Gastroesophageal sphincter (tissue), 4 donors: ENCODE results near the gene RAD52. TPM values are rescaled to one million over a fixed set of nuclear protein-coding genes. Genes with fewer than 3 reads are reported as not detected.

Experiments
- ATAC-seq: fragments of 150-250 bp; one replicate; pipeline ENCODE4 v1.9.1; 2016; ENCODE audit warnings: mild to moderate bottlenecking, moderate library complexity
- H3K27ac ChIP-seq, 4 donors: fragments of 200-600 bp; sonication (generic) in 3 of 4; 1 replicate in 3 of 4; 2 replicates in 1 of 4; pipeline ENCODE4 v1.5.1; 2016 to 2019
- H3K27me3 ChIP-seq: fragments of 200-600 bp; sonication (generic); one replicate; pipeline ENCODE4 v1.5.1; 2019
- H3K36me3 ChIP-seq, 2 donors: fragments of 200-600 bp; sonication (generic); one replicate each; pipeline ENCODE4 v1.5.1; 2019; ENCODE audit warnings: control low read depth in 1 of 2
- H3K4me1 ChIP-seq, 3 donors: fragments of 200-600 bp; sonication (generic); 1 replicate in 2 of 3; 2 replicates in 1 of 3; pipeline ENCODE4 v1.5.1; 2016 to 2019; ENCODE audit warnings: control low read depth in 2 of 3
- H3K4me3 ChIP-seq, 2 donors: fragments of 200-600 bp; sonication (generic); one replicate each; pipeline ENCODE4 v1.5.1; 2019; ENCODE audit warnings: mild to moderate bottlenecking in 1 of 2, moderate library complexity in 1 of 2
- H3K9me3 ChIP-seq, 3 donors: fragments of 200-600 bp; sonication (generic); one replicate each; pipeline ENCODE4 v1.5.1; 2017 to 2019; ENCODE audit warnings: control low read depth in 2 of 3
- EP300 ChIP-seq: sonication (generic); formaldehyde crosslinking; IDR thresholded peaks from one replicate; pipeline ENCODE4 v1.6.1; 2017; ENCODE audit warnings: antibody characterized with exemption, mild to moderate bottlenecking
- POLR2A ChIP-seq, 2 donors: fragments of 450-650 bp; IDR thresholded peaks; one replicate each; pipeline ENCODE4 v1.6.1; 2017; ENCODE audit warnings: antibody characterized with exemption in 2 of 2, mild to moderate bottlenecking in 2 of 2, moderate library complexity in 1 of 2
- POLR2AphosphoS5 ChIP-seq: sonication (generic); formaldehyde crosslinking; IDR thresholded peaks from one replicate; pipeline ENCODE4 v1.6.1; 2017; ENCODE audit warnings: antibody characterized with exemption
- WGBS, 2 donors: methylation state at CpG; one replicate each; pipeline ENCODE4 v1.1.5; 2018; ENCODE audit warnings: low coverage in 1 of 2; 5-methylcytosine and 5-hydroxymethylcytosine counted together
- total RNA-seq, 4 donors: library from RNA; depleted of rRNA; stranded (reverse); fragments of >200 nt; gene quantifications; one replicate each; pipeline ENCODE4 v1.1.0, GENCODE V29; 2016
- TF ChIP-seq, protein P1 (sequence below), 4 experiments: fragments of 200-600 bp in 2 of 4; fragments of 450-650 bp in 2 of 4; sonication (generic) in 1 of 4; IDR thresholded peaks; one replicate each; pipeline ENCODE4 v1.5.1; 2017 to 2019; ENCODE audit warnings: antibody characterized with exemption in 4 of 4, mild to moderate bottlenecking in 2 of 4, moderate library complexity in 2 of 4

RAD52 gene
- total RNA-seq, 4 donors from 2014 or later: 10.0 to 17.7 (median 13.5) TPM

DNA sequence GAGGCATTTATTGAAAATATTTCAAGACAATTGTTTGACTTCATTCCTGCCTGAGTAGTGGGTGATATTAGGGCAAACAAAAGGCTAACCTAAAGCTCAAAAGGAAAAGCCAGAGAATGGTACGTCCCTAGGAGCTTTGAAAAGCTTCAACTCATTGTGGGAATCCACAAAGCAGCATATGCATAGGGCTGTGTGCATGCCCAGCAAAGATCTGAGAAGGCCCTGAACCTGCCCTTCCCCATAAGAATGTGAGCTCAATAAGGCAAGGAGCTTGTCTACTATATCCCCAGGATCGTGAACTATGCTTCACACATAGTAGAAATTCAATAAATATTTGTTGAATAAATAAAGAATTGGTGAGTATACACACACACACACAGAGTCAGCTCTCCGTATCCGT lies 19.1 kb upstream of the RAD52 start:
- ATAC-seq: no peak
- Histone ChIP-seq H3K36me3 (no peaks in the 10 kb centered on the region), H3K9me3 (no peaks in the 10 kb centered on the region), H3K27ac (no peak overlapping the region), H3K27me3 (no peaks in the 10 kb centered on the region), H3K4me1 (no peaks in the 10 kb centered on the region), H3K4me3 (no peak overlapping the region)
- 51 to 74% methylated on average over 2 to 4 of the region's 4 CpGs for WGBS, 2 donors
- TF ChIP-seq EP300 (no peak), POLR2AphosphoS5 (no peak), POLR2A (IDR thresholded peaks at IDR 0.05) (no peak)
- TF ChIP-seq, protein P1, sequence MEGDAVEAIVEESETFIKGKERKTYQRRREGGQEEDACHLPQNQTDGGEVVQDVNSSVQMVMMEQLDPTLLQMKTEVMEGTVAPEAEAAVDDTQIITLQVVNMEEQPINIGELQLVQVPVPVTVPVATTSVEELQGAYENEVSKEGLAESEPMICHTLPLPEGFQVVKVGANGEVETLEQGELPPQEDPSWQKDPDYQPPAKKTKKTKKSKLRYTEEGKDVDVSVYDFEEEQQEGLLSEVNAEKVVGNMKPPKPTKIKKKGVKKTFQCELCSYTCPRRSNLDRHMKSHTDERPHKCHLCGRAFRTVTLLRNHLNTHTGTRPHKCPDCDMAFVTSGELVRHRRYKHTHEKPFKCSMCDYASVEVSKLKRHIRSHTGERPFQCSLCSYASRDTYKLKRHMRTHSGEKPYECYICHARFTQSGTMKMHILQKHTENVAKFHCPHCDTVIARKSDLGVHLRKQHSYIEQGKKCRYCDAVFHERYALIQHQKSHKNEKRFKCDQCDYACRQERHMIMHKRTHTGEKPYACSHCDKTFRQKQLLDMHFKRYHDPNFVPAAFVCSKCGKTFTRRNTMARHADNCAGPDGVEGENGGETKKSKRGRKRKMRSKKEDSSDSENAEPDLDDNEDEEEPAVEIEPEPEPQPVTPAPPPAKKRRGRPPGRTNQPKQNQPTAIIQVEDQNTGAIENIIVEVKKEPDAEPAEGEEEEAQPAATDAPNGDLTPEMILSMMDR (IDR thresholded peaks at IDR 0.05): no peak

DNA sequence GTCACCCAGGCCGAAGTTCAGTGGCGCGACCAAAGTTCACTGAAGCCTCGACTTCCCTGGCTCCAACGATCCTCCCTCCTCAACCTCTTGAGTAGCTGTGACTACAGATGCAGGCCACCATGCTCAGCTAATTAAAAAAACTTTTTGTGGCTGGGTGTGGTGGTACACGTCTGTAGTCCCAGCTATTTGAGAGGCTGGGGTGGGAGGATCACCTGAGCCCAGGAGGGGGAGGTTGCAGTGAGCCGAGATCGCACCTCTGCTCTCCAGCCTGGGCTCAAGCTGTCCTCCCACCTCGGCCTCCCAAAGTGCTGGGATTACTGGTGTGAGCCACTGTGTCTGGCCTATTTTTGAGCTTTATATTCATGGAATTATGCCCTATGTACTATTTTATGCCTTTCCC lies 18.1 kb upstream of the RAD52 start:
- Histone ChIP-seq H3K4me1 (no peaks in the 10 kb centered on the region), H3K4me3 (no peak overlapping the region), H3K27me3 (no peaks in the 10 kb centered on the region), H3K36me3 (no peaks in the 10 kb centered on the region), H3K27ac (no peak overlapping the region), H3K9me3 (no peaks in the 10 kb centered on the region)
- TF ChIP-seq, protein P1 (IDR thresholded peaks at IDR 0.05): no peak
- TF ChIP-seq POLR2A (IDR thresholded peaks at IDR 0.05) (no peak), EP300 (no peak), POLR2AphosphoS5 (no peak)
- 50 to 83% methylated on average over 2 of the region's 9 CpGs for WGBS, 2 donors
- ATAC-seq: no peak

- no peaks in the 10 kb centered on the region for H3K9me3 ChIP-seq
- 73 to 84% methylated on average over 6 of the region's 6 CpGs for WGBS, 2 donors
Measured at GRCh38 chr12:966724-967123, 17.2 kb upstream of the RAD52 start.

GRCh38 chr12:958588-959123 lies 9.2 kb upstream of the RAD52 start:
- WGBS, 2 donors: 33 to 55% methylated on average over 3 to 6 of the region's 8 CpGs
- Histone ChIP-seq H3K36me3 (no peaks in the 10 kb centered on the region), H3K4me1 (no peaks in the 10 kb centered on the region), H3K4me3 (no peak overlapping the region), H3K27ac (no peak overlapping the region), H3K27me3 (no peaks in the 10 kb centered on the region), H3K9me3 (no peaks in the 10 kb centered on the region)
- no peak for TF ChIP-seq EP300
- TF ChIP-seq POLR2AphosphoS5: no peak
- TF ChIP-seq, protein P1 (IDR thresholded peaks at IDR 0.05): no peak
- TF ChIP-seq POLR2A (IDR thresholded peaks at IDR 0.05): no peak
- peak; percentile 41 for ATAC-seq

More at GRCh38 chr12:966724-967123, 17.2 kb upstream of the RAD52 start:
- Histone ChIP-seq H3K27ac (no peak overlapping the region), H3K27me3 (no peaks in the 10 kb centered on the region), H3K36me3 (no peaks in the 10 kb centered on the region), H3K4me3 (no peak overlapping the region), H3K4me1 (no peaks in the 10 kb centered on the region)
- ATAC-seq: no peak
- TF ChIP-seq POLR2A (IDR thresholded peaks at IDR 0.05) (no peak), POLR2AphosphoS5 (no peak), EP300 (no peak)
- TF ChIP-seq, protein P1 (IDR thresholded peaks at IDR 0.05): no peak

- Histone ChIP-seq H3K27ac (no peak overlapping the region), H3K9me3 (no peaks in the 10 kb centered on the region), H3K4me3 (no peak overlapping the region), H3K36me3 (no peaks in the 10 kb centered on the region), H3K4me1 (no peaks in the 10 kb centered on the region), H3K27me3 (no peaks in the 10 kb centered on the region)
- WGBS, 2 donors: 94% methylated on average over 5 to 6 of the region's 6 CpGs
- ATAC-seq: no peak
- TF ChIP-seq, protein P1 (IDR thresholded peaks at IDR 0.05): no peak
- TF ChIP-seq POLR2A (IDR thresholded peaks at IDR 0.05) (no peak), EP300 (no peak), POLR2AphosphoS5 (no peak)
Measured at GRCh38 chr12:955939-956338, 6.4 kb upstream of the RAD52 start.
